A172 (cell line): ENCODE data around the gene RFX8. TPM values are rescaled to one million over a fixed set of nuclear protein-coding genes. Genes with fewer than 3 reads are reported as not detected.

Experiments
- DNase-seq: peaks from one replicate; pipeline ENCODE4 v3.0.0-alpha.2; 2015; ENCODE audit warnings: low spot score
- total RNA-seq: library from RNA; depleted of rRNA; stranded (reverse); fragments of >200 nt; shearing (Covaris generic); gene quantifications from 2 replicates; pipeline ENCODE4 v1.2.3, GENCODE V29; 2014; rRNA removed

The RFX8 gene
- total RNA-seq, 1 experiment from 2014 or later, result not detected

DNA sequence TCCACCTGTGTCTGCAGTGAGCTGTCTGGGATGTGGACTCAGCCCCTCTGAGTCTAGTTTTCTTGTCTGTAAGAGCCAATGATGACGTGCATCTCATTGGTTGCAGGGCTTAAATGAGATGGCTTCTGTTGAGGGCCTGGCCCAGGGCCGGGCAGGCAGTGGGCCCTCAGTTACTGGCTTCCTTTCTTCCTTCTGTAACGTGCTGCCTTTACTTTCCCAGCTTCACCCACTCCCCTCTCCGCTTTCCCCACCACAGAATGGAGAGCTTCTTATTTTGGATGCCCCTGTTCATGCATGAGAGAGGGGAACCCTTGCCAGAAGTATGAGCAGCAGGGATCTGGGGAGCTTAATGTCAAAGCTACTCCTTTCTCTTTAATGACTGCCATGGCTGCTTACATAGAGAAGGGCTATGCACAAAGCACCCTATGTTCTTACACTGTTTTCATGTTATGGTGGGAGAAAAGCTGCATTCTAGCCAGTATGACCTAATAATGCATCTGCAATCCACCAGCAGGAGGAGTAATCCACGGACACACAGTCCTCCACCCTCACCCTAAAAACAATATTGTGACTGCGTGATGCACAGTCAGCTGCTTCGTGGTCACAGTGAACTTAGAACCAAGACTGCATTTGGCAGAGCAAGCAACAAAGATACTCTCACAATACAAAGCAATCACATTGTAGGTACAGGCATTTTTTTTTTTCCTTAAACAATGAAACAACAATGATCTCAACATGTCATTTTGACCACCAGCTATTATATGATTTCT lies 124.8 kb downstream of the RFX8 start:
- DNase-seq, result peak; percentile 53

DNA sequence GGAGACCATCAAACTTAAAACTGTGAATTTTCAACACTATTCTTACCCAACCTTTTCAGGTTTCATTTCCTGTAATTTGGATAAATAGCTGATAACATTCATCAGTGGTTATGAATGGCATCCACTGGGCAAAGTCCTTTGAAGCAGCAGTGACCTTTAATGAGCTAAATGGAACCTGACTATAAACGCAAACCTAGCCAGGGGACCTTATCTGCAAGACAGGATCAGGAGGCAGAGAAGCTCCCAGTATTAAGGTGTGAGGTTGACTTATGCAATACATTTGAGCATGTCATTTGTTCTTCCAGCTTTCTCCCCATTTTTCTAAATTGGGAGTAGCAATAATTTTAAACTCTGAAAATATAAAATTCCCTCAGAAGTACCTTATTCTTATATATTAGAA lies 126.0 kb downstream of the RFX8 start:
- no peak for DNase-seq

Other genes starting within 250 kb of the RFX8 start
- gene CNOT11, start 222.2 kb downstream of the RFX8 start, total RNA-seq, result 61.9 and 68.6 TPM in 2 replicates
- 21.7 and 21.9 TPM in 2 replicates for gene RNF149, start 166.4 kb downstream of the RFX8 start, total RNA-seq
- gene CREG2, start 87.6 kb downstream of the RFX8 start, total RNA-seq, result 0.62 and 0.69 TPM in 2 replicates
- 59.2 and 61.8 TPM in 2 replicates for gene MAP4K4, start 222.6 kb upstream of the RFX8 start, total RNA-seq